NCI-H748 treated with DMSO at 0.1 percent for 48 hours (cell line): Measurements from ENCODE around the gene VIT.
"Not testable (repeated sequence)": the region's sequence is repeated elsewhere in the genome, so short reads cannot be mapped to it uniquely, and the experiment has no call there.

Source experiments
- DNase-seq: peaks from one replicate; lab custom pipeline; 2025; lab: John Stamatoyannopoulos, UW

Gene VIT

GRCh38 chr2:36807223-36807886, 110.8 kb downstream of the VIT start:
- DNase-seq = no peak

GRCh38 chr2:36808386-36809068, 112.0 kb downstream of the VIT start:
- no peak for DNase-seq

- no peak for DNase-seq
These were observed 112.5 kb downstream of the VIT start for GRCh38 chr2:36809069-36809445.

- no peak for DNase-seq
These were observed 114.6 kb downstream of the VIT start for GRCh38 chr2:36811071-36811470.

GRCh38 chr2:36812196-36812595, 115.7 kb downstream of the VIT start:
- no peak for DNase-seq

- DNase-seq = no peak
These were observed 122.0 kb downstream of the VIT start for GRCh38 chr2:36818542-36818941.

- no peak for DNase-seq
These were observed 122.7 kb downstream of the VIT start for GRCh38 chr2:36819095-36819711.

GRCh38 chr2:36820942-36821605, 124.6 kb downstream of the VIT start:
- no peak for DNase-seq

GRCh38 chr2:36823862-36824261, 127.4 kb downstream of the VIT start:
- DNase-seq = no peak

GRCh38 chr2:36824273-36824672, 127.8 kb downstream of the VIT start:
- no peak for DNase-seq

GRCh38 chr2:36824683-36825082, 128.2 kb downstream of the VIT start:
- not testable (repeated sequence) for DNase-seq

GRCh38 chr2:36831185-36831584, 134.7 kb downstream of the VIT start:
- no peak for DNase-seq

GRCh38 chr2:36834203-36834602, 137.7 kb downstream of the VIT start:
- no peak for DNase-seq

- DNase-seq = no peak
These were observed 138.4 kb downstream of the VIT start for GRCh38 chr2:36834731-36835524.

- DNase-seq = no peak
These were observed 143.6 kb downstream of the VIT start for GRCh38 chr2:36839976-36840617.

- DNase-seq = no peak
These were observed 147.3 kb downstream of the VIT start for GRCh38 chr2:36843838-36844237.

- DNase-seq = no peak
These were observed 152.8 kb downstream of the VIT start for GRCh38 chr2:36849265-36849664.

GRCh38 chr2:36854241-36854640, 157.7 kb downstream of the VIT start:
- DNase-seq = no peak

- no peak for DNase-seq
These were observed 158.9 kb downstream of the VIT start for GRCh38 chr2:36855429-36855828.

GRCh38 chr2:36857713-36858112, 161.2 kb downstream of the VIT start:
- DNase-seq = no peak

GRCh38 chr2:36858551-36859365, 162.3 kb downstream of the VIT start:
- DNase-seq = no peak
